H1 (cell line): ENCODE measurements around the gene ADAMTS3. TPM values are rescaled to one million over a fixed set of nuclear protein-coding genes. Genes with fewer than 3 reads are reported as not detected.

Source experiments
- CTCF ChIA-PET: fragments of 300-600 bp; sonication (Branson Sonifier 250); formaldehyde crosslinking; loops from one replicate; lab custom pipeline; 2021; ENCODE audit not compliant: partially characterized antibody; lab: Charles Lee
- POLR2A ChIA-PET: fragments of 300-600 bp; sonication (Branson Sonifier 250); formaldehyde crosslinking; loops from one replicate; lab custom pipeline; 2021; ENCODE audit warnings: inconsistent platforms; ENCODE audit not compliant: partially characterized antibody; lab: Charles Lee
- DNase-seq, 2 experiments: peaks; one replicate each; pipeline versions ENCODE4 v3.0.0 to v3.0.0-alpha.2; 2010 to 2022; ENCODE audit warnings: low spot score in 2 of 2, low read depth in 1 of 2, mixed read lengths in 1 of 2
- FAIRE-seq: peaks from 2 replicates; lab custom pipeline; 2011; peaks lifted over from hg19 to GRCh38; lab: Jason Lieb, UNC
- H2AFZ ChIP-seq: 2 replicates; pipeline ENCODE4 v1.8.1; 2012; ENCODE audit warnings: low read length, inconsistent platforms
- H2AK5ac ChIP-seq: 2 replicates; pipeline ENCODE4 v1.6.1; 2013; ENCODE audit warnings: low read depth, low read length
- H2BK120ac ChIP-seq: replicated peaks from 2 replicates; pipeline ENCODE3; 2013; ENCODE audit warnings: low read depth, low read length, inconsistent platforms
- H2BK12ac ChIP-seq: 2 replicates; pipeline ENCODE4 v1.6.1; 2013; ENCODE audit warnings: low read depth, low read length
- H2BK15ac ChIP-seq: 2 replicates; pipeline ENCODE4 v1.6.1; 2013; ENCODE audit warnings: low read length
- H2BK20ac ChIP-seq: 2 replicates; pipeline ENCODE4 v1.6.1; 2013; ENCODE audit warnings: low read length
- H2BK5ac ChIP-seq: 2 replicates; pipeline ENCODE4 v1.6.1; 2013; ENCODE audit warnings: low read depth, low read length
- H3K14ac ChIP-seq: 2 replicates; pipeline ENCODE4 v1.6.1; 2013; ENCODE audit warnings: inconsistent platforms; ENCODE audit not compliant: insufficient read length
- H3K18ac ChIP-seq: 2 replicates; pipeline ENCODE4 v1.6.1; 2013; ENCODE audit warnings: low read length; ENCODE audit errors: extremely low read depth
- H3K23ac ChIP-seq: 2 replicates; pipeline ENCODE4 v1.6.1; 2013; ENCODE audit warnings: inconsistent platforms; ENCODE audit not compliant: insufficient read length
- H3K23me2 ChIP-seq: 2 replicates; pipeline ENCODE4 v1.6.1; 2013; ENCODE audit warnings: low read depth, low read length
- H3K27ac ChIP-seq: 2 replicates; pipeline ENCODE4 v1.6.1; 2011; ENCODE audit warnings: low read depth, low read length, inconsistent platforms
- H3K27me3 ChIP-seq, 4 experiments: replicated peaks in 1 of 4; 1 replicate in 1 of 4; 2 replicates in 3 of 4; pipeline versions ENCODE4 v1.6.1 to v1.8.1; 2011 to 2013; ENCODE audit warnings: low read length in 3 of 4, mild to moderate bottlenecking in 3 of 4, inconsistent platforms in 2 of 4, mixed read lengths in 2 of 4, moderate library complexity in 1 of 4; ENCODE audit not compliant: control insufficient read depth in 3 of 4, insufficient read depth in 3 of 4; ENCODE audit errors: extremely low read depth in 1 of 4
- H3K36me3 ChIP-seq, 4 experiments: 2 replicates each; pipeline versions ENCODE4 v1.6.1 to v1.8.1; 2011 to 2013; ENCODE audit warnings: mild to moderate bottlenecking in 4 of 4, low read length in 3 of 4, moderate library complexity in 2 of 4, control low read depth in 1 of 4, inconsistent platforms in 1 of 4; ENCODE audit not compliant: insufficient read depth in 4 of 4, control insufficient read depth in 2 of 4
- H3K4ac ChIP-seq: replicated peaks from 2 replicates; pipeline ENCODE3; 2013; ENCODE audit warnings: low read length, low read depth, mixed read lengths, inconsistent platforms; ENCODE audit not compliant: insufficient read length
- H3K4me1 ChIP-seq, 4 experiments: replicated peaks in 1 of 4; 1 replicate in 1 of 4; 2 replicates in 3 of 4; pipeline versions ENCODE4 v1.6.1 to v1.8.1; 2011 to 2013; ENCODE audit warnings: low read length in 3 of 4, inconsistent platforms in 2 of 4, mixed read lengths in 1 of 4; ENCODE audit not compliant: insufficient read depth in 4 of 4, control insufficient read depth in 3 of 4
- H3K4me2 ChIP-seq, 2 experiments: 2 replicates each; pipeline versions ENCODE4 v1.6.1 to v1.8.1; 2011 to 2013; ENCODE audit warnings: low read depth in 2 of 2, low read length in 2 of 2, control low read depth in 1 of 2, inconsistent platforms in 1 of 2, mild to moderate bottlenecking in 1 of 2; ENCODE audit not compliant: insufficient read depth in 1 of 2
- H3K4me3 ChIP-seq, 4 experiments: fragments of 200-600, 300-600 bp in 1 of 4; sonication (generic), shearing (Covaris generic), sonication (Bioruptor Twin) in 1 of 4; 2 replicates each; pipeline versions ENCODE4 v1.5.1 to v1.8.1; 2011 to 2016; ENCODE audit warnings: low read length in 4 of 4, low read depth in 3 of 4, control low read depth in 2 of 4, inconsistent platforms in 2 of 4, mild to moderate bottlenecking in 2 of 4, mixed read lengths in 1 of 4, moderate library complexity in 1 of 4; ENCODE audit not compliant: insufficient read depth in 2 of 4; ENCODE audit errors: extremely low read depth in 1 of 4
- H3K56ac ChIP-seq: replicated peaks from 2 replicates; pipeline ENCODE3; 2013; ENCODE audit warnings: low read depth, mild to moderate bottlenecking, mixed read lengths, low read length, inconsistent platforms; ENCODE audit not compliant: insufficient read length
- H3K79me1 ChIP-seq: 2 replicates; pipeline ENCODE4 v1.6.1; 2013; ENCODE audit warnings: low read depth, low read length, control low read depth
- H3K79me2 ChIP-seq, 2 experiments: 2 replicates each; pipeline versions ENCODE4 v1.6.1 to v1.8.1; 2012 to 2013; ENCODE audit warnings: low read length in 2 of 2, mild to moderate bottlenecking in 2 of 2, inconsistent platforms in 1 of 2; ENCODE audit not compliant: insufficient read depth in 2 of 2, control insufficient read depth in 1 of 2
- H3K9ac ChIP-seq, 4 experiments: replicated peaks in 1 of 4; 1 replicate in 1 of 4; 2 replicates in 3 of 4; pipeline versions ENCODE4 v1.6.1 to v1.8.1; 2011 to 2013; ENCODE audit warnings: low read depth in 3 of 4, low read length in 3 of 4, control low read depth in 2 of 4, mild to moderate bottlenecking in 2 of 4, moderate library complexity in 2 of 4, inconsistent platforms in 1 of 4; ENCODE audit errors: extremely low read depth in 1 of 4
- H3K9me3 ChIP-seq, 2 experiments: 2 replicates each; pipeline versions ENCODE4 v1.6.1 to v1.8.1; 2012 to 2013; ENCODE audit warnings: mild to moderate bottlenecking in 2 of 2, moderate library complexity in 2 of 2, control low read depth in 1 of 2, inconsistent platforms in 1 of 2, low read depth in 1 of 2, low read length in 1 of 2, mixed read lengths in 1 of 2; ENCODE audit not compliant: insufficient read depth in 2 of 2
- H4K20me1 ChIP-seq, 2 experiments: replicated peaks in 1 of 2; 2 replicates each; pipeline versions ENCODE3 to v1.8.1; 2011 to 2013; ENCODE audit warnings: inconsistent platforms in 2 of 2, low read length in 2 of 2, mild to moderate bottlenecking in 1 of 2; ENCODE audit not compliant: insufficient read depth in 2 of 2, control insufficient read depth in 1 of 2
- H4K5ac ChIP-seq: 2 replicates; pipeline ENCODE4 v1.6.1; 2013; ENCODE audit warnings: low read length, low read depth, mixed read lengths, inconsistent platforms; ENCODE audit not compliant: insufficient read length
- H4K8ac ChIP-seq: 2 replicates; pipeline ENCODE4 v1.8.0; 2013; ENCODE audit warnings: mild to moderate bottlenecking, moderate library complexity, low read length, inconsistent platforms; ENCODE audit not compliant: insufficient read depth; ENCODE audit errors: extremely low read depth
- H4K91ac ChIP-seq: replicated peaks from 2 replicates; pipeline ENCODE3; 2013; ENCODE audit warnings: low read length, mixed read lengths, inconsistent platforms; ENCODE audit not compliant: insufficient read length
- BRCA1 ChIP-seq: IDR thresholded peaks from 2 replicates; pipeline ENCODE4 v1.6.1; 2012; ENCODE audit warnings: low read depth, low read length, improper control_type of control experiment
- CREB1 ChIP-seq: IDR thresholded peaks from 2 replicates; pipeline ENCODE4 v1.6.1; 2012; ENCODE audit warnings: inconsistent platforms
- EGR1 ChIP-seq: IDR thresholded peaks from 2 replicates; pipeline ENCODE4 v1.6.1; 2011; ENCODE audit warnings: low read depth, low read length, borderline replicate concordance
- KDM5A ChIP-seq: fragments of 200-600 bp; IDR thresholded peaks from 2 replicates; pipeline ENCODE4 v1.7.1; 2012; ENCODE audit warnings: mild to moderate bottlenecking, low read length, inconsistent platforms, mixed read lengths
- MAFK ChIP-seq: IDR thresholded peaks from 2 replicates; pipeline ENCODE4 v1.6.1; 2012; ENCODE audit warnings: low read depth, mild to moderate bottlenecking, improper control_type of control experiment, low read length
- POU5F1 ChIP-seq: IDR thresholded peaks from 2 replicates; pipeline ENCODE4 v1.6.1; 2011; ENCODE audit warnings: low read depth, mild to moderate bottlenecking, low read length, moderate library complexity
- RXRA ChIP-seq: IDR thresholded peaks from 2 replicates; pipeline ENCODE4 v1.6.1; 2011; ENCODE audit warnings: low read depth, mild to moderate bottlenecking, low read length, moderate library complexity; ENCODE audit not compliant: insufficient read depth
- SP1 ChIP-seq: IDR thresholded peaks from 2 replicates; pipeline ENCODE4 v1.6.1; 2011; ENCODE audit warnings: low read depth, low read length
- SUZ12 ChIP-seq: fragments of 200-600 bp; sonication (generic); IDR thresholded peaks from 2 replicates; pipeline ENCODE4 v1.6.1; 2012; ENCODE audit warnings: mild to moderate bottlenecking, inconsistent platforms, low read length, moderate library complexity, mixed read lengths
- WGBS, 2 experiments: shearing (Covaris generic) in 1 of 2; methylation state at CpG; one replicate each; pipeline versions ENCODE4 v1.1.6 to v1.1.7; 2013 to 2015; ENCODE audit warnings: low lambda C conversion rate in 2 of 2, mixed read lengths in 2 of 2, inconsistent platforms in 1 of 2, low coverage in 1 of 2, missing lambda C conversion rate in 1 of 2; ENCODE audit not compliant: insufficient replicate concordance in 2 of 2, insufficient coverage in 1 of 2, insufficient read length in 1 of 2; ENCODE audit errors: extremely low coverage in 1 of 2, missing lambda C conversion rate in 1 of 2; 5-methylcytosine and 5-hydroxymethylcytosine counted together
- polyA plus RNA-seq, 7 experiments: library from polyadenylated mRNA; depleted of rRNA in 3 of 7; stranded (reverse) in 5 of 7; unstranded in 2 of 7; fragments of >200 nt in 5 of 7; fragments of 200-250 nt in 2 of 7; gene quantifications; 1 replicate in 5 of 7; 2 replicates in 1 of 7; 4 replicates in 1 of 7; pipeline versions ENCODE4 v1.2.1 to v1.2.3, GENCODE V29; 2011 to 2013; ENCODE audit warnings: missing spikeins in 2 of 7, mixed read lengths in 2 of 7
- total RNA-seq: library from RNA; stranded (reverse); fragmentation: NEBNext Ultra II Directional; extraction: Animal tissue kit (Norgen Biotek cat#: 25700); gene quantifications from 2 replicates; pipeline ENCODE4 v1.2.1, GENCODE V29; 2021

The ADAMTS3 gene
- total and polyA plus RNA-seq, 2 of the 8 experiments (the other 6 are each of a cell fraction or from before 2014, with no cell fraction given) = 1.3 to 3.4 TPM

- H4K5ac ChIP-seq = no peak overlapping the region
- no peak overlapping the region for H3K14ac ChIP-seq
- H4K8ac ChIP-seq = no peak overlapping the region
- no peak overlapping the region for H4K91ac ChIP-seq
- no peaks in the 10 kb centered on the region for H3K79me1 ChIP-seq
- H3K56ac ChIP-seq = no peak overlapping the region
- WGBS, 2 experiments = 95% methylated on average over 1 of the region's 1 CpG; no CpG with 5 or more reads in 1 of the 2 experiments
- no peak overlapping the region for H2BK120ac ChIP-seq
- no peaks in the 10 kb centered on the region for H3K9me3 ChIP-seq
- H3K23ac ChIP-seq = no peak overlapping the region
- no peak overlapping the region for H3K4me3 ChIP-seq
- FAIRE-seq = no peak
- H3K4ac ChIP-seq = no peak overlapping the region
- no peak overlapping the region for H3K9ac ChIP-seq
- no peak overlapping the region for H2BK12ac ChIP-seq
- no peak overlapping the region for H3K27ac ChIP-seq
- H4K20me1 ChIP-seq = no peaks in the 10 kb centered on the region
- ChIA-PET POLR2A (no interaction called here), CTCF (no interaction called here)
- H2BK15ac ChIP-seq = no peak overlapping the region
- no peak overlapping the region for H2BK5ac ChIP-seq
- H3K4me2 ChIP-seq = no peak overlapping the region
- H2AFZ ChIP-seq = no peak overlapping the region
- H3K27me3 ChIP-seq = no peaks in the 10 kb centered on the region
- H3K23me2 ChIP-seq = no peaks in the 10 kb centered on the region
- no peak overlapping the region for H2AK5ac ChIP-seq
- H3K18ac ChIP-seq = no peak overlapping the region
- no peaks in the 10 kb centered on the region for H3K36me3 ChIP-seq
- H2BK20ac ChIP-seq = no peak overlapping the region
- H3K79me2 ChIP-seq = no peaks in the 10 kb centered on the region
- H3K4me1 ChIP-seq = no peaks in the 10 kb centered on the region
- no peak for DNase-seq
- no peak for TF ChIP-seq MAFK
- TF ChIP-seq SP1 = no peak
- no peak for TF ChIP-seq POU5F1
- TF ChIP-seq SUZ12 = no peak
- no peak for TF ChIP-seq KDM5A
- TF ChIP-seq EGR1 = no peak
- no peak for TF ChIP-seq BRCA1
- TF ChIP-seq RXRA = no peak
- no peak for TF ChIP-seq CREB1
These were observed 231.0 kb downstream of the ADAMTS3 start for GRCh38 chr4:72338060-72338459.
